CD4-positive, alpha-beta T cell treated with Interleukin-1 beta for 1 hour (primary cell): Measurements from ENCODE around the gene TRIP13.

Experiments used
- DNase-seq, 2 donors: peaks; one replicate each; pipeline ENCODE4 v3.0.0-alpha.2; 2020 to 2022

TRIP13 gene

GRCh38 chr5:854966-855743 lies 37.5 kb upstream of the TRIP13 start:
- no peak for DNase-seq

GRCh38 chr5:855771-856530 lies 36.7 kb upstream of the TRIP13 start:
- DNase-seq, result peak in 1 of 2 donors; percentile 20

GRCh38 chr5:856531-857425 lies 35.9 kb upstream of the TRIP13 start:
- DNase-seq, result no peak

GRCh38 chr5:858726-859125 lies 34.0 kb upstream of the TRIP13 start:
- no peak for DNase-seq

- DNase-seq, result no peak
These were observed 33.3 kb upstream of the TRIP13 start for GRCh38 chr5:859391-859790.

GRCh38 chr5:859798-860296 lies 32.8 kb upstream of the TRIP13 start:
- no peak for DNase-seq

GRCh38 chr5:860506-861150 lies 32.1 kb upstream of the TRIP13 start:
- no peak for DNase-seq

- no peak for DNase-seq
These were observed 31.0 kb upstream of the TRIP13 start for GRCh38 chr5:861442-862366.

- DNase-seq, result no peak
These were observed 30.1 kb upstream of the TRIP13 start for GRCh38 chr5:862367-863243.

GRCh38 chr5:863244-863805 lies 29.4 kb upstream of the TRIP13 start:
- DNase-seq, result no peak

GRCh38 chr5:864492-865167 lies 28.1 kb upstream of the TRIP13 start:
- DNase-seq, result no peak

- no peak for DNase-seq
These were observed 27.5 kb upstream of the TRIP13 start for GRCh38 chr5:865168-865521.

- DNase-seq, result no peak
These were observed 26.9 kb upstream of the TRIP13 start for GRCh38 chr5:865771-866170.

- DNase-seq, result no peak
These were observed 25.3 kb upstream of the TRIP13 start for GRCh38 chr5:867300-867870.

- DNase-seq, result no peak
These were observed 24.1 kb upstream of the TRIP13 start for GRCh38 chr5:868428-869135.

- DNase-seq, result no peak
These were observed 21.7 kb upstream of the TRIP13 start for GRCh38 chr5:870956-871355.

- DNase-seq, result no peak
These were observed 20.9 kb upstream of the TRIP13 start for GRCh38 chr5:871596-872298.

- DNase-seq, result no peak
These were observed 20.4 kb upstream of the TRIP13 start for GRCh38 chr5:872301-872700.
